Right cardiac atrium (tissue), 5 donors: ENCODE data around the gene VPREB1. TPM values are rescaled to one million over a fixed set of nuclear protein-coding genes. Genes with fewer than 3 reads are reported as not detected.

Experiments
- ATAC-seq, 2 donors: fragments of 200-7000 bp; cut with Tn5 transposase; one replicate each; pipeline versions ENCODE4 v1.8.0 to v1.9.1; 2020; ENCODE audit warnings: moderate library complexity in 2 of 2, mild to moderate bottlenecking in 1 of 2
- DNase-seq, 3 donors: peaks; one replicate each; pipeline ENCODE4 v3.0.0-alpha.2; 2020
- H3K27ac ChIP-seq: one replicate; pipeline ENCODE4 v1.5.1; 2013; ENCODE audit warnings: mild to moderate bottlenecking, low read length, control low read depth, moderate library complexity
- H3K27me3 ChIP-seq: one replicate; pipeline ENCODE4 v1.6.1; 2013; ENCODE audit not compliant: control insufficient read depth, insufficient read depth
- H3K4me1 ChIP-seq: one replicate; pipeline ENCODE4 v1.6.1; 2013; ENCODE audit warnings: low read length; ENCODE audit not compliant: control insufficient read depth, insufficient read depth
- H3K4me3 ChIP-seq: one replicate; pipeline ENCODE4 v1.5.1; 2013; ENCODE audit warnings: low read length, control low read depth
- H3K9me3 ChIP-seq: one replicate; pipeline ENCODE4 v1.6.1; 2013; ENCODE audit warnings: low read length; ENCODE audit not compliant: control insufficient read depth
- WGBS: extraction: QIAGEN DNeasy Blood & Tissue Kit; methylation state at CpG from one replicate; pipeline ENCODE4 v1.1.7; 2013; 5-methylcytosine and 5-hydroxymethylcytosine counted together
- intact Hi-C, 4 donors: fragments of 100-400 bp; cut with DNase I; formaldehyde crosslinking; loops; one replicate each; pipeline versions ENCODE4 v1.11.0 to v1.14.0; 2022 to 2023
- polyA plus RNA-seq: library from polyadenylated mRNA; stranded (reverse); fragments of 200-250 nt; gene quantifications from one replicate; pipeline ENCODE4 v1.2.3, GENCODE V29; 2013
- total RNA-seq, 4 donors: library from RNA; stranded (reverse); fragmentation: NEBNext Ultra II Directional; extraction: Animal tissue kit (Norgen Biotek cat#: 25700); gene quantifications; one replicate each; pipeline ENCODE4 v1.2.1, GENCODE V29; 2021
- donor health status: healthy with polysubstance abuse.
- donor health status: DM: no; HTN: yes; CAD: no.
- donor health status: DM: no; HTN: no; CAD: no.
- donor health status: DM: no; HTN: yes; CAD: no; lungs with severe emphysema.
- donor health status: DM: yes; HTN: yes; CAD: no.

The VPREB1 gene
- total and polyA plus RNA-seq, 5 donors, result not detected

- DNase-seq, result no peak
- Histone ChIP-seq H3K27me3 (peaks cover 4% of the 10 kb centered on the region), H3K4me3 (no peak overlapping the region), H3K4me1 (no peaks in the 10 kb centered on the region), H3K9me3 (no peaks in the 10 kb centered on the region), H3K27ac (no peak overlapping the region)
- intact Hi-C loops, result no loop called here
- WGBS, result 82% methylated on average over 5 of the region's 5 CpGs
- no peak for ATAC-seq
Measured at GRCh38 chr22:22233081-22233480, 11.5 kb upstream of the VPREB1 start.

DNA sequence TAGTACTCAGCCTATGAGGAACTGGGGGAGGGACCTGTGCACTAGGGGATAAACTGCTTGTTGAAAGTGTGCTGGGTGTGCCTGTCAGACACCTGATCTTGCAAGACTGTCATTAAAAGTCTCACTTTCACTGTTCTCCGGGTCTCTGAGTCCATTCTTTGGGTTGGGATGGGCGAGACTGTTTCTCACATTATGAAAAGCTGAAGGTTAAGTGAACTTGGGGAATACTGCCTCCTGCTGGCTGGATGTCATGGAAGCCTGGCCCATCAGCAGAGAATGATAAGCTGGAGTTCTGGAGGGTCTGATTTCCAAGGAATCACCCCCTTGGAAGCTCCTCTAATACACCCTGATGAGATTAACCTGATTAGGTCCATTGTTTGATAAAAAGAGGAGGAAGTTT is 9.0 kb upstream of the VPREB1 start:
- Histone ChIP-seq H3K27me3 (peaks cover 4% of the 10 kb centered on the region), H3K27ac (no peak overlapping the region), H3K4me1 (no peaks in the 10 kb centered on the region), H3K4me3 (no peak overlapping the region), H3K9me3 (no peaks in the 10 kb centered on the region)
- ATAC-seq (no peak), DNase-seq (peak in 1 of 3 donors; percentile 51)
- 15% methylated on average over 2 of the region's 2 CpGs for WGBS
- intact Hi-C loops, result no loop called here

DNA sequence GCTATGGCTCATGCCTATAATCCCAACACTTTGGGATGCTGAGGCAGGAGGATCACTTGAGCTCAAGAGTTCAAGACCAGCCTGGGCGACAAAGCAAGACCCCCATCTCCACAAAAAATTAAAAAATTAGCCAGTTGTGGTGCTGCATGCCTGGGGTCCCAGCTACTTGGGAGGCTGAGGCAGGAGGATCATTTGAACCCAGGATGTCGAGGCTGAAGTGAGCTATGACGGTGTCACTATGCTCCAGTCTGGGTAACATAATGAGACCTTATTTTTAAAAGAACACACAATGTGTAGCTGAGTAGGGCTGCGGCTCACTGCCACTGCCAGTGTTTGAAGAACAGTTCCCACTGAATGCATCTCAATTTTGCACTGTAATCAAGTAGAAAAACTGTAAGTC is 7.1 kb upstream of the VPREB1 start:
- Histone ChIP-seq H3K27me3 (peaks cover 4% of the 10 kb centered on the region), H3K4me3 (no peak overlapping the region), H3K4me1 (no peaks in the 10 kb centered on the region), H3K9me3 (no peaks in the 10 kb centered on the region), H3K27ac (no peak overlapping the region)
- DNase-seq (no peak), ATAC-seq (no peak)
- 84% methylated on average over 4 of the region's 4 CpGs for WGBS
- intact Hi-C loops, result no loop called here

- WGBS, result 76% methylated on average over 13 of the region's 13 CpGs
Measured at GRCh38 chr22:22239311-22239939, 5.2 kb upstream of the VPREB1 start.

GRCh38 chr22:22241554-22241898 is 3.1 kb upstream of the VPREB1 start:
- Histone ChIP-seq H3K4me1 (no peaks in the 10 kb centered on the region), H3K27me3 (no peaks in the 10 kb centered on the region), H3K9me3 (no peaks in the 10 kb centered on the region), H3K4me3 (no peak overlapping the region), H3K27ac (no peak overlapping the region)
- WGBS, result 66% methylated on average over 7 of the region's 7 CpGs
- DNase-seq (no peak), ATAC-seq (no peak)
- intact Hi-C loops, result no loop called here

More at GRCh38 chr22:22239311-22239939, 5.2 kb upstream of the VPREB1 start:
- Histone ChIP-seq H3K4me1 (no peaks in the 10 kb centered on the region), H3K9me3 (no peaks in the 10 kb centered on the region), H3K4me3 (no peak overlapping the region), H3K27ac (no peak overlapping the region), H3K27me3 (peaks cover 4% of the 10 kb centered on the region)
- no peak for DNase-seq
- intact Hi-C loops, result no loop called here
- no peak for ATAC-seq

DNA sequence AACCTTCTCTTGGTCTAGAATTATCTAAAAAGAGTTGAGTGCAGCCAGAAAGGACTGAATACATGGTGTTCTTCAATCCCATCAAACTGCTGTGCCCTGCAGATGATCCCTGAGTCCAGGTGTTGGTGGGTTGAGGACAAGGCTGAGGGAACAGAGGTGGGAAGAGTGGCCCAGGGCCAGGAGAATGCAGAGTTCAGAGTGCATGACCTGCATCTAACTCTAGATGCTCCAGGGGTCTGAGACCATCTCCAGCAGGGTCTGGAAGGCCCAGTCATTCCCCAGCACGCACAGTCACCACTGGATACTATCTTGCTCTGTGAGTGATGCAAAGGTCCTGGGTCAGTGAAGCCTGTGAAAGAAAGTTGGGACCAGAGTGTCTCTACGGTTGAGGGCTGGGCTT is 2.1 kb upstream of the VPREB1 start:
- WGBS, result 65% methylated on average over 2 of the region's 2 CpGs
- ATAC-seq, result no peak
- no peaks in the 10 kb centered on the region for H3K27me3 ChIP-seq

DNA sequence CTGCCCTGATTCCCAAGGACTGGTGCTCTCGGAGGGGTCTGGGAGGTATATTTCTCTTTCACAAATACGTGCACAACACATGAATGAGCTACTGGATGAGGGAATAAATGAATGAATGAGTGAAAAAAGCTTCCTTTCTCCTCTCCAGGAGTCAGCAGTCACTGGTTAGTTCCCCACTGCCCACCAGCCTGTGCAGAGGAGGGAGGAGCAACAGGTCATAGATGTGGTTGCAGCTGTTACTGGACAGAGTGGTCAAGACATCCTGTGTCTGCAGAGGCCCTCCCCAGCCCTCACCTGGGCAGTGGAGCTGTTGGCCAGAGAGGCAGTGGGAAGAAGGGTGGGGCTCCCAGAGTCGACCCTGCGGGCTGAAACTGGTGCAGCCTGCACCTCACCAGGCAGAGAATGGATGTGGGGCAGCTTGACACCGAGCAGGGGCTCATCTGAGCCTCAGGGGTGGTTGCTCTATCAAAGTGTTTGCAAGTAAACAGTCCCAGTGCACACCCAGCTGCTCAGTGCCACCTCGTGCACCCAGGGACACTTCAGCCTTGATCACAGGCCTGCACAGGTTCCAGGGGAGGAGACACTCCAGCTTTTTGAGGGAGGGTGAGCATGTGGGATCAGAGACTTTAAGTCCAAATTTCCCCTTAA is 1.4 kb upstream of the VPREB1 start:
- DNase-seq (no peak), ATAC-seq (no peak)
- H3K27me3 ChIP-seq, result no peaks in the 10 kb centered on the region
- H3K4me3 ChIP-seq, result no peak overlapping the region
- no peaks in the 10 kb centered on the region for H3K9me3 ChIP-seq
- WGBS, result 55% methylated on average over 6 of the region's 6 CpGs
- H3K4me1 ChIP-seq, result no peaks in the 10 kb centered on the region
- H3K27ac ChIP-seq, result no peak overlapping the region
- intact Hi-C loops, result no loop called here

More for the DNA sequence above, 2.1 kb upstream of the VPREB1 start:
- Histone ChIP-seq H3K27ac (no peak overlapping the region), H3K9me3 (no peaks in the 10 kb centered on the region), H3K4me3 (no peak overlapping the region), H3K4me1 (no peaks in the 10 kb centered on the region)
- DNase-seq, result no peak
- intact Hi-C loops, result no loop called here

DNA sequence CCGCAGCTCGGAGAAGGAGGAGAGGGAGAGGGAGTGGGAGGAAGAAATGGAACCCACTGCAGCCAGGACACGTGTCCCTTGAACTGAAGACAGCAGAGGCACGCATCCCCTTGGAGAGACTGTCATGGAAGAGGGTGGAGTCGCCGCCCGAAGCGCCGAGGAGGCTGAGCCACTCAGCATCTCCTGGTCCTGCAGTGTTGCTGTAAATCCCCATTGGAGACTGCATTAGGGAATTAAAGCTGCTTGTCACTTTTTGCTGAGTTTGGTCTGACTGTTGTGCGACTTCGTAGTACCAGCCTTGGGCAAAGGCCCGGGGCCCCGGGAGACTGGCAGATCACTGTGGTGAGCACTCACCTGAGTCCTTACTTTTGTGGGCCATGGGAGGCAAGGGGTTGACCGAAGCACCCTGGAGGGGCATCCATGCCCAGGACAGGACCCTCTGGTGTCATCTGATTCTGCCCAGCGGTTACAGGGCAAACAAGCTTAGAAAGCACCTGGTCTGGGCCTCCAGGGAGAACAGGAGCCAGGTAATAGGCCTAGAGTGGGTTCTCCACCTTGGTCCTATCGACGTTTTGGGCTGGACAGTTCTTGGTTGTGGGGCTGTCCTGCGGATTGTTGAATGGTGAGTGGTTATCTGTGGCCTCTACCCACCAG is 797 bp downstream of the VPREB1 start:
- Histone ChIP-seq H3K9me3 (no peaks in the 10 kb centered on the region), H3K4me1 (no peaks in the 10 kb centered on the region), H3K27me3 (no peaks in the 10 kb centered on the region), H3K27ac (no peak overlapping the region), H3K4me3 (no peak overlapping the region)
- intact Hi-C loops, result no loop called here
- 76% methylated on average over 18 of the region's 18 CpGs for WGBS
- ATAC-seq, result no peak
- no peak for DNase-seq

GRCh38 chr22:22245935-22246525 is 1.4 kb downstream of the VPREB1 start:
- Histone ChIP-seq H3K4me1 (no peaks in the 10 kb centered on the region), H3K27ac (no peak overlapping the region), H3K27me3 (no peaks in the 10 kb centered on the region), H3K4me3 (no peak overlapping the region), H3K9me3 (no peaks in the 10 kb centered on the region)
- WGBS, result 66% methylated on average over 6 of the region's 6 CpGs
- DNase-seq, result no peak
- intact Hi-C loops, result no loop called here
- ATAC-seq, result no peak

DNA sequence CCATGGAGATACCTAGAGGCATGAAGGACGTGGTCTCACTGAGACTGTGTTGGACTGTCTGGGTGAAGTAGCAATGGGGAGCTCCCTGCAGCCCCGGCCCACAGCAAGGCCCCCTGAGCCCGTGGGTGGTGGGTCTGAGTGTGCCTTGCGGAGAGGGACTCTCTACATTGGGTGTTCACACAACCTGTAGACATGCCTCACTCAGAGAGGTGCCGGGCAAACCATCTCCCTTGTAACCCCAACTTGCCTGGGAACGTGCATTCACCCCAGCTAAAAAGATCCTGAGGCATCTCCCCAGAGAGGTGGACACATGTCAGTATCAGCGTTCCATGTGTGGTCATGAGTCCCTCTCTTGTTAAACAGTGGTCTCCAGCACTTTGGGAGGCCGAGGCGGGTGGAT is 2.1 kb downstream of the VPREB1 start:
- no peak for DNase-seq
- WGBS, result 75% methylated on average over 9 of the region's 9 CpGs
- intact Hi-C loops, result no loop called here
- Histone ChIP-seq H3K4me1 (no peaks in the 10 kb centered on the region), H3K27ac (no peak overlapping the region), H3K4me3 (no peak overlapping the region), H3K9me3 (no peaks in the 10 kb centered on the region), H3K27me3 (no peaks in the 10 kb centered on the region)
- no peak for ATAC-seq

GRCh38 chr22:22248878-22249277 is 4.3 kb downstream of the VPREB1 start:
- Histone ChIP-seq H3K4me1 (no peaks in the 10 kb centered on the region), H3K4me3 (no peak overlapping the region), H3K9me3 (no peaks in the 10 kb centered on the region), H3K27me3 (no peaks in the 10 kb centered on the region), H3K27ac (no peak overlapping the region)
- WGBS, result 26% methylated on average over 3 of the region's 3 CpGs
- ATAC-seq, result no peak
- intact Hi-C loops, result no loop called here
- DNase-seq, result no peak
